HEK293 (cell line): ENCODE data around the gene BYSL.
A peak's percentile ranks its signal among the peaks of the same experiment; 100 is the strongest.

Experiments used
- FEZF1 ChIP-seq: fragments of 450-650 bp; formaldehyde crosslinking; IDR thresholded peaks from 2 replicates; pipeline ENCODE4 v1.5.1; 2016; ENCODE audit warnings: missing biosample characterization, missing genetic modification characterization
- GFI1B ChIP-seq: fragments of 450-650 bp; formaldehyde crosslinking; IDR thresholded peaks from 2 replicates; pipeline ENCODE4 v1.5.1; 2016; ENCODE audit warnings: missing biosample characterization, missing genetic modification characterization
- KLF8 ChIP-seq: fragments of 450-650 bp; formaldehyde crosslinking; IDR thresholded peaks from 2 replicates; pipeline ENCODE4 v1.5.1; 2016; ENCODE audit warnings: missing biosample characterization, missing genetic modification characterization
- MEIS1 ChIP-seq: sonication (generic); formaldehyde crosslinking; IDR thresholded peaks from 2 replicates; pipeline ENCODE4 v1.8.1; 2022; ENCODE audit warnings: missing genetic modification reagents, mild to moderate bottlenecking, borderline replicate concordance
- OVOL3 ChIP-seq: fragments of 450-650 bp; formaldehyde crosslinking; IDR thresholded peaks from 2 replicates; pipeline ENCODE4 v1.5.1; 2016; ENCODE audit warnings: missing biosample characterization, missing genetic modification characterization
- RBAK ChIP-seq: fragments of 450-650 bp; formaldehyde crosslinking; IDR thresholded peaks from 2 replicates; pipeline ENCODE4 v1.5.1; 2016; ENCODE audit warnings: missing biosample characterization, missing genetic modification characterization
- SALL2 ChIP-seq: fragments of 450-650 bp; formaldehyde crosslinking; IDR thresholded peaks from 2 replicates; pipeline ENCODE4 v1.5.0; 2017; ENCODE audit warnings: missing biosample characterization, mild to moderate bottlenecking, missing genetic modification characterization, borderline replicate concordance
- YY1 ChIP-seq: fragments of 450-650 bp; formaldehyde crosslinking; IDR thresholded peaks from 2 replicates; pipeline ENCODE4 v1.5.1; 2018; ENCODE audit warnings: missing biosample characterization, missing genetic modification characterization
- ZBTB20 ChIP-seq: fragments of 450-650 bp; formaldehyde crosslinking; IDR thresholded peaks from 2 replicates; pipeline ENCODE4 v1.5.1; 2016; ENCODE audit warnings: missing biosample characterization, missing genetic modification characterization
- ZNF10 ChIP-seq: fragments of 450-650 bp; formaldehyde crosslinking; IDR thresholded peaks from 2 replicates; pipeline ENCODE4 v1.5.1; 2017; ENCODE audit warnings: missing biosample characterization, missing genetic modification characterization
- ZNF112 ChIP-seq: fragments of 450-650 bp; formaldehyde crosslinking; IDR thresholded peaks from 2 replicates; pipeline ENCODE4 v1.5.0; 2017; ENCODE audit warnings: missing biosample characterization, missing genetic modification characterization
- ZNF148 ChIP-seq: fragments of 450-650 bp; formaldehyde crosslinking; IDR thresholded peaks from 2 replicates; pipeline ENCODE4 v1.5.0; 2017; ENCODE audit warnings: missing biosample characterization, missing genetic modification characterization, borderline replicate concordance
- ZNF174 ChIP-seq: fragments of 450-650 bp; formaldehyde crosslinking; IDR thresholded peaks from 2 replicates; pipeline ENCODE4 v1.5.0; 2017; ENCODE audit warnings: missing biosample characterization, mild to moderate bottlenecking, missing genetic modification characterization
- ZNF175 ChIP-seq: fragments of 450-650 bp; formaldehyde crosslinking; IDR thresholded peaks from 2 replicates; pipeline ENCODE4 v1.5.1; 2016; ENCODE audit warnings: missing biosample characterization, missing genetic modification characterization
- ZNF18 ChIP-seq: fragments of 450-650 bp; formaldehyde crosslinking; IDR thresholded peaks from 2 replicates; pipeline ENCODE4 v1.5.1; 2016; ENCODE audit warnings: missing biosample characterization, missing genetic modification characterization
- ZNF292 ChIP-seq: fragments of 450-650 bp; formaldehyde crosslinking; IDR thresholded peaks from 2 replicates; pipeline ENCODE4 v1.5.1; 2016; ENCODE audit warnings: low read depth, missing biosample characterization, missing genetic modification characterization, borderline replicate concordance
- ZNF335 ChIP-seq: fragments of 450-650 bp; formaldehyde crosslinking; conservative IDR thresholded peaks from 2 replicates; pipeline ENCODE4 v1.5.1; 2016; ENCODE audit warnings: missing biosample characterization, missing genetic modification characterization
- ZNF449 ChIP-seq: fragments of 450-650 bp; formaldehyde crosslinking; IDR thresholded peaks from 2 replicates; pipeline ENCODE4 v1.5.1; 2017; ENCODE audit warnings: missing biosample characterization, mild to moderate bottlenecking, missing genetic modification characterization, moderate library complexity
- ZNF518A ChIP-seq: fragments of 450-650 bp; formaldehyde crosslinking; conservative IDR thresholded peaks from 2 replicates; pipeline ENCODE4 v1.5.1; 2016; ENCODE audit warnings: low read depth, missing biosample characterization, missing genetic modification characterization
- ZNF530 ChIP-seq: fragments of 450-650 bp; formaldehyde crosslinking; IDR thresholded peaks from 2 replicates; pipeline ENCODE4 v1.5.1; 2016; ENCODE audit warnings: low read depth, missing biosample characterization, missing genetic modification characterization
- ZNF548 ChIP-seq: fragments of 450-650 bp; formaldehyde crosslinking; IDR thresholded peaks from 2 replicates; pipeline ENCODE4 v1.5.1; 2016; ENCODE audit warnings: missing biosample characterization, missing genetic modification characterization
- ZNF555 ChIP-seq: fragments of 450-650 bp; formaldehyde crosslinking; conservative IDR thresholded peaks from 2 replicates; pipeline ENCODE4 v1.5.1; 2017; ENCODE audit warnings: missing biosample characterization, mild to moderate bottlenecking, missing genetic modification characterization, inconsistent platforms
- ZNF571 ChIP-seq: fragments of 450-650 bp; formaldehyde crosslinking; IDR thresholded peaks from 2 replicates; pipeline ENCODE4 v1.5.0; 2017; ENCODE audit warnings: missing biosample characterization, missing genetic modification characterization
- ZNF600 ChIP-seq: fragments of 450-650 bp; formaldehyde crosslinking; IDR thresholded peaks from 2 replicates; pipeline ENCODE4 v1.5.1; 2016; ENCODE audit warnings: missing biosample characterization, missing genetic modification characterization
- ZNF664 ChIP-seq: fragments of 450-650 bp; formaldehyde crosslinking; IDR thresholded peaks from 2 replicates; pipeline ENCODE4 v1.5.1; 2016; ENCODE audit warnings: missing biosample characterization, missing genetic modification characterization
- ZNF704 ChIP-seq: fragments of 450-650 bp; formaldehyde crosslinking; IDR thresholded peaks from 2 replicates; pipeline ENCODE4 v1.5.1; 2016; ENCODE audit warnings: missing biosample characterization, missing genetic modification characterization
- ZNF776 ChIP-seq: fragments of 450-650 bp; formaldehyde crosslinking; IDR thresholded peaks from 2 replicates; pipeline ENCODE4 v1.5.0; 2017; ENCODE audit warnings: missing biosample characterization, missing genetic modification characterization, borderline replicate concordance

BYSL gene

GRCh38 chr6:41920921-41921711, at the start of gene BYSL, which contains the start of gene MED20 (continued):
- peak; percentile 67 for TF ChIP-seq ZNF518A
- TF ChIP-seq ZNF10, result no peak
- no peak for TF ChIP-seq ZNF292 (tag by site-specific recombination)
- TF ChIP-seq ZNF776 (tag by site-specific recombination), result no peak
- TF ChIP-seq KLF8 (tag by site-specific recombination), result peak; percentile 100
- no peak for TF ChIP-seq ZNF148
- no peak for TF ChIP-seq ZNF571 (tag by site-specific recombination)
- TF ChIP-seq ZNF600 (tag by site-specific recombination), result peak; percentile 91
- TF ChIP-seq ZNF112 (tag by site-specific recombination), result no peak
- no peak for TF ChIP-seq ZNF548 (tag by site-specific recombination)
- TF ChIP-seq ZBTB20 (tag by site-specific recombination), result peak; percentile 91
- peak; percentile 4; the same call in 1 of the 2 replicates for TF ChIP-seq ZNF335
- TF ChIP-seq GFI1B (tag by site-specific recombination), result no peak
- no peak for TF ChIP-seq ZNF530 (tag by site-specific recombination)
- TF ChIP-seq RBAK (tag by site-specific recombination), result no peak
- no peak for TF ChIP-seq ZNF704 (tag by site-specific recombination)
- TF ChIP-seq ZNF18, result no peak
- no peak for TF ChIP-seq SALL2 (tag by site-specific recombination)
- no peak for TF ChIP-seq ZNF174 (tag by site-specific recombination)
- no peak for TF ChIP-seq ZNF175 (tag by site-specific recombination)
- TF ChIP-seq ZNF449 (tag by site-specific recombination), result no peak
- no peak for TF ChIP-seq OVOL3 (tag by site-specific recombination)
- TF ChIP-seq ZNF664, result no peak
- no peak for TF ChIP-seq MEIS1 (CRISPR knock-in tag)
- no peak for TF ChIP-seq FEZF1
- no peak for TF ChIP-seq YY1
- TF ChIP-seq ZNF555, result no peak
